Right lobe of liver (tissue), 4 donors: ENCODE data around the gene MCTP2.

Experiments
- CTCF ChIP-seq, 4 donors: fragments of 200-600 bp in 3 of 4; fragments of 450-650 bp in 1 of 4; IDR thresholded peaks; one replicate each; pipeline versions ENCODE4 v1.5.1 to v1.8.0; 2016 to 2022; ENCODE audit warnings: antibody characterized with exemption in 4 of 4, mild to moderate bottlenecking in 2 of 4
- POLR2A ChIP-seq: fragments of 450-650 bp; IDR thresholded peaks from one replicate; pipeline ENCODE4 v1.6.1; 2017; ENCODE audit warnings: antibody characterized with exemption, mild to moderate bottlenecking
- donor health status: DM: no; HTN: no; CAD: no.
- donor health status: DM: no; HTN: no; CAD: no.
- donor health status: DM: no; HTN: yes; CAD: no.

- TF ChIP-seq POLR2A: no peak
- TF ChIP-seq CTCF (IDR thresholded peaks at IDR 0.05): no peak
Measured at GRCh38 chr15:94381384-94381783, 150.0 kb downstream of the MCTP2 start.
